Measurements from ENCODE around the gene ZNF777.

DNA sequence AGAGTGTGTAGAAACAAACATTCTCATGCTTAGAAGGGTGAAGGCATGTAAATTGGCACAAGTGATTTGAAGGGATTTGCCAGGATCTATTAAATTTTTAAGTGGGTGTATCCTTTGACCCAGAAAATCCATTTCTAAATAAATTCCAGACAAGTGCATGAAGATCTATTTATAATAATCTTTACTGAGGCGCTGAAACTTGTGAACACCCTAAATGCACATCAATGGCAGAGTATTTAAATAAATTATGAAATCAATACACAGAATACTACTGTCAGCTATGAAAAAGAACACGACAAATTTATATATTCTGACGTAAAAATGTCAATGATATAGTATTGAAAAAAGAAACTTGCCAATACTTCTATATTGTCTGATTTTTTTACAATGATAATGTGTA, 17.9 kb downstream of the ZNF777 start:
- TF ChIP-seq, protein P1, sequence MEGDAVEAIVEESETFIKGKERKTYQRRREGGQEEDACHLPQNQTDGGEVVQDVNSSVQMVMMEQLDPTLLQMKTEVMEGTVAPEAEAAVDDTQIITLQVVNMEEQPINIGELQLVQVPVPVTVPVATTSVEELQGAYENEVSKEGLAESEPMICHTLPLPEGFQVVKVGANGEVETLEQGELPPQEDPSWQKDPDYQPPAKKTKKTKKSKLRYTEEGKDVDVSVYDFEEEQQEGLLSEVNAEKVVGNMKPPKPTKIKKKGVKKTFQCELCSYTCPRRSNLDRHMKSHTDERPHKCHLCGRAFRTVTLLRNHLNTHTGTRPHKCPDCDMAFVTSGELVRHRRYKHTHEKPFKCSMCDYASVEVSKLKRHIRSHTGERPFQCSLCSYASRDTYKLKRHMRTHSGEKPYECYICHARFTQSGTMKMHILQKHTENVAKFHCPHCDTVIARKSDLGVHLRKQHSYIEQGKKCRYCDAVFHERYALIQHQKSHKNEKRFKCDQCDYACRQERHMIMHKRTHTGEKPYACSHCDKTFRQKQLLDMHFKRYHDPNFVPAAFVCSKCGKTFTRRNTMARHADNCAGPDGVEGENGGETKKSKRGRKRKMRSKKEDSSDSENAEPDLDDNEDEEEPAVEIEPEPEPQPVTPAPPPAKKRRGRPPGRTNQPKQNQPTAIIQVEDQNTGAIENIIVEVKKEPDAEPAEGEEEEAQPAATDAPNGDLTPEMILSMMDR (IDR thresholded peaks at IDR 0.05; ENCODE audit: poor library complexity) = no peak
- TF ChIP-seq EZH2 (IDR thresholded peaks at IDR 0.05; ENCODE audit: borderline replicate concordance) = no peak
- TF ChIP-seq EZH2phosphoT487 (IDR thresholded peaks at IDR 0.05; ENCODE audit: low read depth, severe bottlenecking, unreplicated experiment) = no peak
